ENCODE measurements around the gene PLIN1. TPM values are rescaled to one million over a fixed set of nuclear protein-coding genes. Genes with fewer than 3 reads are reported as not detected.
"Not testable (repeated sequence)": the region's sequence is repeated elsewhere in the genome, so short reads cannot be mapped to it uniquely, and the experiment has no call there.

Gene PLIN1, protein sequence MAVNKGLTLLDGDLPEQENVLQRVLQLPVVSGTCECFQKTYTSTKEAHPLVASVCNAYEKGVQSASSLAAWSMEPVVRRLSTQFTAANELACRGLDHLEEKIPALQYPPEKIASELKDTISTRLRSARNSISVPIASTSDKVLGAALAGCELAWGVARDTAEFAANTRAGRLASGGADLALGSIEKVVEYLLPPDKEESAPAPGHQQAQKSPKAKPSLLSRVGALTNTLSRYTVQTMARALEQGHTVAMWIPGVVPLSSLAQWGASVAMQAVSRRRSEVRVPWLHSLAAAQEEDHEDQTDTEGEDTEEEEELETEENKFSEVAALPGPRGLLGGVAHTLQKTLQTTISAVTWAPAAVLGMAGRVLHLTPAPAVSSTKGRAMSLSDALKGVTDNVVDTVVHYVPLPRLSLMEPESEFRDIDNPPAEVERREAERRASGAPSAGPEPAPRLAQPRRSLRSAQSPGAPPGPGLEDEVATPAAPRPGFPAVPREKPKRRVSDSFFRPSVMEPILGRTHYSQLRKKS
- under 1 TPM; 0.72 to 0.86 (median 0.74) TPM for polyA plus RNA-seq (ENCODE audit: insufficient read length in 3 of 3)

DNA sequence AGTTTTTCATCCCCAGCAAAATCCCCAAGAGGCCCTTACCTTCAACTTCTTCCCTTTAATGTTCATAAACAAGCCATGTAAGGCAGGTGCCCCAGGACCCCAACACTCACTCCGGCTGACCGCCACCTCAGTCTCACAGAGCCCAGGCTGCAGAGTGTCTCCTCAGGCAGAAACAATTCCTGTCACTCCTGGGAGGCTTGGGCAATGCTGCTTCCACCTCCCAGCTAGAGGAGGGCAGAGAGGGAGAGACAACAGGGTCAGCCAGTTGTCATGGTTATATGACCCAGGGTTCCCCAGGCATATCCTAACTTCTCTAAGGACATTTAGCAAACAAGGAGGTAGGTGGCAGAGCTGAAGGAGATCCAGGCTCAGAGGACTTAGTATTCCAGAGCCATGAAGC, at the start of gene PLIN1:
PLIN1 (minus strand) TSS at position 156 of the 400 bp plus-strand sequence. CDS start 1,878 bp downstream, outside the sequence.
- DNase-seq (ENCODE audit: low read depth in 3 of 3, low spot score in 2 of 3): no peak

DNA sequence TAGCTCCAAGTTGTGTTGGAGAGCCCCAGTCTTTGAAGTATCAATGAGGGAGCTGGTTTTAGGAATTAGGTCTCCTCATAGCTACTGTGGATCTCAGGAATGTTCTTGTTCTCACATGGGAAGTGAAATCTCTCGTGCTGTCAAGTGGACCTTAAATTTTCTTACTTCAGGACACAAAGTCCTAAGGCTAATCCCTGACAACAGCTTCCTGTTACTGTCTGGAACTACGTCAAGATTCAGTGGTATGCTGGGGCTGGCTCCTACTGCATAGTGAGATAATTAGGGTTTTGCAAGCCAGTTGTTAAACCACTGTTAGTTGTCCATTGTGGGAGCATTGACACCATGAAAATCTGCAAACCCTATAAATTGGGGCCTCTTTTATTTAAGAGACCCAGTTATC, 49.1 kb upstream of the PLIN1 start:
- no peak for DNase-seq (ENCODE audit: low read depth in 3 of 3, low spot score in 2 of 3)

DNA sequence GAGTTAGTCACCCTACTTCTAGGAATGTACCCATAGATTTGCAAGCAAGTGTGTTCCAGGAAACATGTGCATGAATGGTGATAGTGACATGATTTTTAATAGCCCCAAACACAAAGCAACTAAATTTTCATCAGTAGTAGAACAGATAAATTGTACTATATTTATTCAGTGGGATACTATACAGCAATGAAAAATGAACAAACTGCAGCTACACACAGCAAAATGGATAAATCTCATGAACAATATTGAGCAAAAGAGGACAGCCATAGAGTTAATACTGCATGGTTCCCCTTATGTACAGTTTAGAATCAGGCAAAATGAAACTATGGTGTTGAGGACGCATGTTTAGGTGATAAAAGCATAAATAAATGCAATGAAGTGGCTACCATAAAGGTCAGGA, 45.9 kb upstream of the PLIN1 start:
- no peak for DNase-seq (ENCODE audit: low read depth in 3 of 3, low spot score in 2 of 3)

DNA sequence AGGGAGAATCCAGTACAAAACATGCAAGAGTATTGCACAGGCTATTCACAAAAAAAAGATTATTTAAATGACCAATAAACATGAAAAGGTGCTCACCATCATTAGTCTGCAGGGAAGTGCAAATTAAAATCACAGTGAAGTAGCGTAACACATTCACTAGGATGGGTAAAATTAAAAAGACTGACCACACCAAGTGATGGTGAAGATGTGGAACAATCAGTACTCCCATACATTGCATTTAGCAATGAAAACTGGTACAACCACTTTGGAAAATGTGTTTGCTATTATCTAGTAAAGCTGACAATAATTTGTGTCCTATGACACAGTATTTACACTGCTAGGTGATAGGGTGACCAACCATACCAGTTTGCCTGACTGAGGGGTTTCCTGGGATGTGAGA, 45.5 kb upstream of the PLIN1 start:
- no peak for DNase-seq (ENCODE audit: low read depth in 3 of 3, low spot score in 2 of 3)

DNA sequence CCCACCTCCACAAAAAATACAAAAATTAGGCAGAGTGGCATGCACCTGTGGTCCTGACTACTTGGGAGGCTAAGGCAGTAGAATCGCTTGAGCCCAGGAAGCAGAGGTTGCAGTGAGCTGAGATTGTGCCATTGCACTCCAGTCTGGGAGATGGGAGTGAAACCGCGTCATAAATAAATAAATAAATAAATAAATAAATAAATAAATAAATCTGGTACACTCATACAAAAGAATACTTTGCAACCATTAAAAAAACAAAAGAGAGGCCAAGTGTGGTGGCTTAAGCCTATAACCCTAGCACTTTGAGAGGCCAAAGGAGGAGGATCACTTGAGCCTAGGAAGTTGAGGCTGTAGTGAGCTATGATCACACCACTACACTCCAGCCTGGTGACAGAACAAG, 43.9 kb upstream of the PLIN1 start:
- DNase-seq (ENCODE audit: low read depth in 3 of 3, low spot score in 2 of 3): no peak

DNA sequence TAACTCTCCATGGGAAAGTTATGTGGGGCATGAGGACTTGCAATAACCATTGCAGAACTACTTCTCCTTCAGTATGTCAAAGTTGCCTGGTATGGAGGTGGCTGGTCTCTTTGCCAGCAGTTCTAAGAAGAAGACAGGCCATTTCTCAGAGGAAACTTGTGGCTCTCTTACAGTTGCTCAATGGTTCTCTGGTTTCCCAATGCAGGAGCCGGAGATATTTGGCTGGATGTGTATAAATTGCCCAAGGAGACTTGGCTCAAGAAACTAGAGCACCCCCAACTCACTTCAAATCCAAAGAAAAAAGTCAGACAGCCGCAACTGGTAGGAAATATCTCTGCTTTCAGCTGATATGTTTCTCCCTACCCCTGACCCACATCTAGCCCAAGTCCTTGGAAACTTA, 35.6 kb upstream of the PLIN1 start:
- DNase-seq (ENCODE audit: low read depth in 3 of 3, low spot score in 2 of 3): no peak

DNA sequence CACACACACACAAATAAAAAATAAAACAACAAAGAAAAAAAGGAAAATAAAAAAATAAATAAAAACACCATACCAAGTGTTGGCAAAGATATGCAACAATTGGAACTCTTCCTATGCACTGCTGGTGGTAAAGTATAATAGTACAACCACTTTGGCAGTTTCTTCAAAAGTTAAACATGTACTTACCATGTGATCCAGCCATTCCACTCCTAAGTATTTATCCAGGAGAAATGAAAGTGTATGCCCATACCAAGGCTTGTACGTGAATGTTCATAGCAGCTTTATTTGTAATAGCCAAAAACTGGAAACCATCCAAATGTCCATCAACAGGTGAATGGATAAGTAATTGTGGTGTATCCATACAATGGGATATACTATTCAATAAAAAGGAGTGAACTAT, 28.4 kb upstream of the PLIN1 start:
- DNase-seq (ENCODE audit: low read depth in 3 of 3, low spot score in 2 of 3): no peak

DNA sequence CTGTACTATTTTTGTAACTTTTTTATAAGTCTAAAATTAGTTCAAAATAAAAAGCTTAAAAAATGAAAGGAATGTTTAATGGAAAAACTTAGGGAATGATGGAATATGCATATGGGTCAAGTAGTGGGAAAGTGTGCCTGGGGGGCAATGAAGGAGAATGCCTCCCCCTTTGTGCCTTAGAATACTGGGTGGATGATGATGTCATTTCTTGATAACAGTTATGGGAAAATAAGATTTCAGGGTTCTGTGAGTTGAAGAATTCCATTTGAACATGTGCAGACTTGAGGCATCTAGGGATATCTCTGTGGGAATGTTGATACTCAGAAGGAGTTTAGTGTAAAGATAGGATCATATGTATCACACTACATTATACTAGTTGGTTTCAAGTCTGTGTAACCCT, 25.2 kb upstream of the PLIN1 start:
- DNase-seq (ENCODE audit: low read depth in 3 of 3, low spot score in 2 of 3): no peak

DNA sequence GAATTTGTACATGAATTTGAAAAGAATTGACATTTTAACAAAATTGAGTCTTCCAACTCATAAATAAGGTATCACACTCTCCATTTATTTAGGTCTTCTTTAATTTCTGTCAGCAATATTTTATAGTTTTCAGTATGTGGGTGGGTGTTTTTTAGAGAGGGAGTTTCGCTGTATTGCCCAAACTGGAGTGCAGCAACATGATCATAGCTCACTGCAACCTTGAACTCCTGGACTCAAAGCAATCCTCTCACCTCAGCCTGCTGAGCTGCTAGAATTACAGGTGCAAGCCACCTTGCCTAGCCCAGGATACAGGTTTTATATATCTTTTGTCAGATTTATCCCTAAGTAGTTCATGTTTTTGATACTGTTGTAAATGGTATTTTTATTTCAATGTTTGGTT, 16.0 kb upstream of the PLIN1 start:
- no peak for DNase-seq (ENCODE audit: low read depth in 3 of 3, low spot score in 2 of 3)

DNA sequence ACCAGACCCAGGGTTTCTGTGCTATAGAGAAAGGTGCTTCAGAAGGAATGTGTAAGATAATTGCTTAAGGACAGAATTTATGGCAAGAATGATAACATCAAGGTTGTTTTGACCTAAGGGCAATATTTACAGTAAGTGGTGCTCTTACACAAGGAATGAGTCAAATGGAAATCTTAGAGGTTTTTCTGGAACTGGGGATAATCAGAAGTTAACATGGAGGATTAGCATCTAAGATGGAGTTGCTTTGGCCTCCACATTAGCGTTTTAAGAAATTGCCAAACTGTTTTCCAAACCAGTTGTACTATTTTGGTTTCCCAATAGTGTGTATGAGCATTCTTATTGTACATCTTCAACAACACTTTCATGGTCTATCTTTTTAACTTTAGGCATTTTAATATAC, 14.5 kb upstream of the PLIN1 start:
- DNase-seq (ENCODE audit: low read depth in 3 of 3, low spot score in 2 of 3): no peak

DNA sequence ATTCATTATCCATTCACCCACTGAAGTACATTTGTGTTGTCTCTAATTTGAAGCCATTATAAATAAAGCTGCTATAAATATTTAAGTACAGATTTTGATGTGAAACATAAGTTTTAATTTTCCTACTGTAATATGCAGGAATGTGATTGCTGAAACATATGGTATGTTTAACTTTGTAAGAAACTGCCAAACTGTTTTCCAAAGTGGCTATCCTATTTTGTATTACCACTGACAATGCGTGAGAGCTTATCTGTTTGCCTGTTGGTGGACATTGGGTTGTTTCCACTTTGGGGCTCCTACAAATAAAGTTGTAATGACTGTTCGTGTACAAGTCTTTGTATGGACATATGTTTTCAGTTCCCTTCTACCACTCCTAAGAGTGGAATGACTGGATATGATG, 13.9 kb upstream of the PLIN1 start:
- no peak for DNase-seq (ENCODE audit: low read depth in 3 of 3, low spot score in 2 of 3)

DNA sequence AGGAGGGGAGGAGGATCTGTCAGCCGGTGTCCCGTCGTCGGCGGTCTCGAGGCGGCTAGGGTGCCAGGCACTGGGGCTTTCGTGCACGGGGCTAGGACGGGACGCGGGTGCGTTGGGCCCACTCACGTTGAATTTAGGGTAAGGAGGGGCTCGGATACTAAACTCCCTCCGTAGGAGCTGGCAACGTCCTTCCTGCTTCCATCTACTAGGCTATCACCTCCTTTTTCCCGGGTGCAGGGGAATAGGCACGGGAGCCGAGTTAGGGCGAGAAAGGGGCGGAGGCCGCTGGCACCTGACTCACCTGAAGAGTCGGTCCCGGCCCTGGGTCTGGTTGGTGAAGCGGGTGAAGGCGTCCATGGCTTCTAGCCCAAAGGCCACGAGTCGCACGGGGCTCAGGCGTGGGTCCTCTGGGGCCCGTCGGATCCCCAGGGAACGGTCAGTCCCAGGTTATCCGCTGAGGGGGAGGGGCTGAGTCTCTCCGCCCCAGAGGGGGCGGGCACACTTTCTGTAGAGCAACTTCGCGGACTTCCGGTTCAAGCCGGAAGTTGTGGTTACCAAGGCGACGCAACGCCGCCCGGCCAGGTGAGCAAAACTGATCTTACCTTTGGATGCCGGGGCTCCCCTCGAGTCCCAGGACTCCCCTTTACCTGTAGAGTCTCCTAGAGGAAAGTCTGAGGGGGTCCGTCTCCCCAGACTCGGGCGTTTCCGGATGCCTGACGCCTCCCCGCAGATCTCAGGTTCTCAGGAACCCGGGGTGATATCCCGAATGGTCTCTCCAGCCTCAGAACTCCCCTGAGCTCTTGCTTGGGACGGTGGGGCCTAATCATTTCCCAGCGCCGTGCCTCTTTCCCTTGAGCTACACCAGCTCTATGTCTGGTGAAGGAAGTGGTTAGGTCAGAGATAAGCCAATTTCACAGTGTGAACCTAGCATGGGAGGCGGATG, 11.4 kb upstream of the PLIN1 start, which contains the start of the genes PEX11A and WDR93:
PEX11A (minus strand) TSS at position 479 of the 943 bp plus-strand sequence; CDS start at position 357, 122 bp downstream.
WDR93 (plus strand) TSS at position 536 of the 943 bp plus-strand sequence. CDS start 10,936 bp downstream, outside the sequence.
- peak; percentile 74 to 77 (median 77) for DNase-seq (ENCODE audit: low read depth in 3 of 3, low spot score in 2 of 3)

DNA sequence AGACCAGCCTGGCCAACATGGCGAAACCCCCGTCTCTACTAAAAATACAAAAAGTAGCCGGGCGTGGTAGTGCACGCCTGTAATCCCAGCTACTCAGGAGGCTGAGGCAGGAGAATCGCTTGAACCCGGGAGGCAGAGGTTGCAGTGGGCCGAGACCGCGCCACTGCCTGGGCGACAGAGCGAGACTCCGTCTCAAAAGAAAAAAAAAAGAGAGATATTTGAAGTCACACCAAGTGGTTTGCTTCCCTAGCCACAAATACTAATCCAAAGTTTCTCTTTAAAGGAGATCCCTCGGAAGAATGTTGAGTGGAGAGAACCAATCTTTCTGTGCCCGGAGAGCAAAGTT, 10.7 kb upstream of the PLIN1 start:
- DNase-seq (ENCODE audit: low read depth in 3 of 3, low spot score in 2 of 3): not testable (repeated sequence)

DNA sequence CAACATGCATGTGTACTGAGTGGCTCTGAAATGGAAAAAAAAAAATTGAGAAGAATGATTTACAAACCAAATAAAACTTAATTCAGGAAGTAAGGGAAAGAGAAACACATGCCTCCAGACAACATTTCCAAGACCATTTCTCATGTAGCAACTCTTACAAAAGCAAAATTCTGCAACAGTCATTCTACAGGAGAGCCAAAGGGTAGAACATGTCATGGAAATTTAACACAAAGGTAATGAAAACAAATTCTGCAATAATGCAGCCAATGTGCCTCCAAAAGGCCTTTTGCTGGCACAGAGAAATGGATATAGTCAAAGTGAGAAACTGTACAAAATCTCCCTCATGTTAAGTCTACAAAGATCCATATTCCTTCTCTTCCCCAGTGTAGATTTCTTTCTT, 7.4 kb upstream of the PLIN1 start:
- DNase-seq (ENCODE audit: low read depth in 3 of 3, low spot score in 2 of 3): no peak

DNA sequence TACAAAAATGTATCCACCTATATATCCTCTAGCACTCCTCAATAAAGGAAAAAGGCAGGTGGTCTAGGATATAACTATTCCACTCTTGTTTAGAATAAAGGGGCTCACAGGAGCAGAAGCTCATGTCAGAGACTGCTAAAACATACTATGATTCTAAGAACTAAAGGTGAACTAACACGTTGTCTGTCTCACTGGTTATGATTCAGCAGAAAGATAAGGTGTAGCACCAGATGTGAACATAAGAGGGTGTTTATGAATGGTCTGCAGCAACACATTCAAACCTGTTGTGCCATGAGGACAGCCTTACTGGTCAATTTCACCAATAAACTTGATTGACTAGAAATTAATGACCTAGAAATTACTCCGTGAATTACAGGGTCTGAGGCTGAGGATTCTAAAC, 6.8 kb upstream of the PLIN1 start:
- DNase-seq (ENCODE audit: low read depth in 3 of 3, low spot score in 2 of 3): no peak

DNA sequence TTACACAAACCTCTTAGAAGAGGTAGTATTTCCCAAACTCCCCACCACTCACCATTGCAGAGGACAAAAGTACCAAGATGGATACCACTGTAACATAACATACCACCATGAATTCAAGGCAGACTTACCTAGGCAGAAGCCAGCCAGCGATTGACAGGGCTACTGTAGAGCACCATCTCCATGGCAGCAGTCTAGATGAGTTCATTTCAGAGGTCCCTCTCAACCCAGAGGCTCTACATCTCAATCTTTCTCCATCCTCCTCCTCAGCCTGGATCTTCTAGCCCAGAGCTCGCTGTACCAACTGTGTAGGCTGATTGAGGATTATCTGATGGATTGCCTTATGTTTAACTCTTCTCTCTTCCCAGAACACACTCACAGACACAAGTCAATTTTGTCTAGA, 2.0 kb upstream of the PLIN1 start:
- no peak for DNase-seq (ENCODE audit: low read depth in 3 of 3, low spot score in 2 of 3)

DNA sequence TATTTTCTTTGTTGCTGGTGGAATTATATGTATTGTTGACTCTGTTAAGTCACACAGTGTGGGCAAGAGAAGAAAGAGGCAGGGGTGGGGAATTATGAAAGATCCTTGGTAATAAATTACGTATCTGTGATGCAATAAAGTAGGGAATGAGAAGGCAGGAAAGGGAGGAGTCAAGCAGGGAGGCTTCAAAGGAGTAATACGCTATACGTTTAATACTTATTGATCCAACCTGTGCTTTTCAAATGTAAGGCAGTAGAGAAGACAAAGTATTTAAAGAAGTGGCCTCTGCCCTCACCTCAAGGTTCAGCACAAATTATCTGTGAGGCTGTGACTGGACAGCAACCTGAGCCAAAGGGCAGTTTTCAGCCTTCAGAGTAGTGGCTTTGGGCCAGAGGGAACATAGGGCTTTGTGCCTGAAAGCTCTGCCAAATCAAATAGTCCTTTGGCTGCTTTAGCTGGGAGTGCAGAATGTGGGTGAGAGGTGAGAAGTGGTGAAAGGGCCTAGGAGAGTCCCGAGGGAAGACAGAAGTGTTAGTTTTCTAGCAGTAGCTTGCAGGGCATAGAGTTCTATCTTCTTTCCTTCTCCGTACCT, 1.2 kb upstream of the PLIN1 start:
- no peak for DNase-seq (ENCODE audit: low read depth in 3 of 3, low spot score in 2 of 3)

DNA sequence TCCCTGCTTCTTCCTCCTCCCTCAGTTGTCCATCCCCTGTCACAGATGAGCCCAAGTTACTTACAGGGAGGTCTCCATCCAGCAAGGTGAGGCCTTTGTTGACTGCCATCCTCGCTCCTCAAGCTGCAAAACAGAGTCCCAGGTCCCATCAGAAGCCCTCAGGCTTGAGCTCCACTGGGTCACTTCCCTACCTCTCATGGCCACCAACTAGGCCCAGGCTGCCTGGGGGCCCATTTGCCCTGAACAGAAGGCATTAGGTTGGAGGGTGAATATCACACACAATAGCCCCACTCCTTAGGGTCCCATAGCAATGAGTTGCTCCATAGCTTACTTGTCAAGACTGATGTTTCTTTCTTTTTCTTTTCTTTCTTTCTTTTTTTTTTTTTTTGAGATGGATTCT, 1.8 kb downstream of the PLIN1 start:
- no peak for DNase-seq (ENCODE audit: low read depth in 3 of 3, low spot score in 2 of 3)

DNA sequence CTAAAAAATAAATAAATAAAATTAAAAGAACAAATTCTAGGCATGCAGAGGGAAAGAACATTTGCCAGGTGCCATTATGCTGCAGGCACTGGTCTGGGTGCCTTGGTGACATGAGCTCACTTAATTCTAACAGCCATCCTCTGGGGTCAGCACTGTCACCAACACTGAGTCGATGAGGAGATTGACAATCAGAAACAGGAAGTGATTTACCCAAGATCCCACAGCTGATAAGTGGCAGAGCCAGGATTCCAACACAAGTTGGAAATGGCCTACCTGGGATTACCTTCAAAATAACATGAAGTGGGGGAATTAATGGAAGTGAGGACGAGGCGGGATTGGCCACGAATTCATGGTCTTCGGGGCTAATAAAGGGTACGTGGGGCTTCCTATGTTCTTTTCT, 3.6 kb downstream of the PLIN1 start:
- no peak for DNase-seq (ENCODE audit: low read depth in 3 of 3, low spot score in 2 of 3)

DNA sequence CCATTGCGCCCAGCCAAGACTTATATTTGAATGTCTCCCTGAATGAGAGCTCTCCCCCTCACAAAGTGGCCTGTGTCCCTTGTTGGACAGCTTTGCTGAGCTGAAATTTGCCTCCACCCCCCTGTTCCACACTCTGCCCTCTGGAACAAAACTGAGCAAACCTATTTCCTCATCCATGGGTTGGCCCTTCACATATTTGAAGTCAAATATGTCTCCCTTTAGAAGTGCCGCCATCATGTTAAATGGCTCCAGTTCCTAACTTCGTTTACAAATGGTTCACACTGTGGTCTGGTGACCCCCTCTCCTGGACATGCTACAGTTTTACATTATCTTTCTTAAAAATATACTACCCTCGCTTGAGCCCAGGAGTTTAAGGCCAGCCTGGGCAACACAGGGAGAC, 4.6 kb downstream of the PLIN1 start:
- no peak for DNase-seq (ENCODE audit: low read depth in 3 of 3, low spot score in 2 of 3)

DNA sequence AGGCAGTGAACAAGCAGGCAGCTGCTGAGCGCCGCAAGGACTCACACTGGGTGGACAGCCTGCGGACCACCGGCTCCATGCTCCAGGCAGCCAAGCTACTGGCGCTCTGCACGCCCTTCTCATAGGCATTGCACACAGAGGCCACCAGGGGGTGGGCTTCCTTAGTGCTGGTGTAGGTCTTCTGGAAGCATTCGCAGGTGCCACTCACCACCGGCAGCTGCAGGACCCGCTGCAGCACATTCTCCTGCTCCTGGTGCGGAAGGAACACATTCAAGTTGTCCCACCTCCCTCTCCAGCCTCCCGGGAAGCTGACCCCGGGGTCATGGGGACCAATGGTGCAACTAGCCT, 6.0 kb downstream of the PLIN1 start:
- DNase-seq (ENCODE audit: low read depth in 3 of 3, low spot score in 2 of 3): no peak
